NCI-H2196 treated with DMSO at 0.1 percent for 48 hours (cell line): Measurements from ENCODE around the gene CTDSPL2.
"Not testable (repeated sequence)": the region's sequence is repeated elsewhere in the genome, so short reads cannot be mapped to it uniquely, and the experiment has no call there.

ENCODE experiments used
- DNase-seq: peaks from one replicate; lab custom pipeline; 2025; ENCODE audit not compliant: unreplicated experiment; lab: John Stamatoyannopoulos, UW

The CTDSPL2 gene

GRCh38 chr15:44537735-44538240 lies 110.4 kb downstream of the CTDSPL2 start:
- DNase-seq: no peak

- DNase-seq: no peak
Observed at GRCh38 chr15:44541282-44541958, 114.0 kb downstream of the CTDSPL2 start.

- DNase-seq: no peak
Observed at GRCh38 chr15:44542596-44542995, 115.2 kb downstream of the CTDSPL2 start.

- not testable (repeated sequence) for DNase-seq
Observed at GRCh38 chr15:44544745-44545144, 117.3 kb downstream of the CTDSPL2 start.

GRCh38 chr15:44545913-44546802 lies 118.7 kb downstream of the CTDSPL2 start:
- DNase-seq: no peak

- not testable (repeated sequence) for DNase-seq
Observed at GRCh38 chr15:44549152-44549551, 121.7 kb downstream of the CTDSPL2 start.

- DNase-seq: no peak
Observed at GRCh38 chr15:44550256-44550655, 122.8 kb downstream of the CTDSPL2 start.

GRCh38 chr15:44550734-44551133 lies 123.3 kb downstream of the CTDSPL2 start:
- no peak for DNase-seq

GRCh38 chr15:44554934-44555723 lies 127.7 kb downstream of the CTDSPL2 start:
- no peak for DNase-seq

GRCh38 chr15:44560926-44561325 lies 133.5 kb downstream of the CTDSPL2 start:
- not testable (repeated sequence) for DNase-seq

- no peak for DNase-seq
Observed at GRCh38 chr15:44565387-44566154, 138.1 kb downstream of the CTDSPL2 start.

GRCh38 chr15:44566155-44566540 lies 138.7 kb downstream of the CTDSPL2 start:
- no peak for DNase-seq

- no peak for DNase-seq
Observed at GRCh38 chr15:44568338-44568737, 140.9 kb downstream of the CTDSPL2 start.

- no peak for DNase-seq
Observed at GRCh38 chr15:44569316-44569715, 141.9 kb downstream of the CTDSPL2 start.

GRCh38 chr15:44570361-44570760 lies 142.9 kb downstream of the CTDSPL2 start:
- DNase-seq: no peak

- DNase-seq: no peak
Observed at GRCh38 chr15:44573386-44573785, 146.0 kb downstream of the CTDSPL2 start.

GRCh38 chr15:44574734-44575133 lies 147.3 kb downstream of the CTDSPL2 start:
- DNase-seq: no peak
